SW480 (cell line): Measurements from ENCODE around the gene LRPAP1.

Experiments used
- DNase-seq: peaks from one replicate; pipeline ENCODE4 v3.0.0-alpha.2; 2016; ENCODE audit warnings: low spot score

LRPAP1 gene

GRCh38 chr4:3500111-3500510 is 32.1 kb downstream of the LRPAP1 start:
- no peak for DNase-seq

- no peak for DNase-seq
Measured at GRCh38 chr4:3499710-3500109, 32.5 kb downstream of the LRPAP1 start.

GRCh38 chr4:3498901-3499510 is 33.2 kb downstream of the LRPAP1 start:
- DNase-seq: no peak

DNA sequence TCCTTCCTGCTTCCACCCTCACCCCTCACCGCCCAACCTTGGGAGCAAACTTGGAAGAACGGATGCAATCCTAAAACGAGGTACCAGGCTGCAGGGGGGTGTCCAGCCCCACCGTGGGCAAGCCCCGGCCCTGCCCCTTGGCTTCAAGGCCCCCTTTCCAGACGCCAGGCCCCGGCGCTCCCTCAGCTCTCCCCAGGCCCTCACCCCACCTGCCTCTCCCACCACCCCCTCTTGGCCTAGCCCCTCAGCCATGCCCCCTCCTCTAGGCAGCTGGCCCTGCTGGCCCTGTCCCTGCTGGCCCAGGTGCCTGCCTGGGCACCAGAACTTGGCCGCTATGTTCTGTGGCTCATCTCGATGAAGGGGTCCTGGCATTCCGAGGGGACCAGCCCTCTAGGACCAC is 33.8 kb downstream of the LRPAP1 start:
- DNase-seq: no peak

DNA sequence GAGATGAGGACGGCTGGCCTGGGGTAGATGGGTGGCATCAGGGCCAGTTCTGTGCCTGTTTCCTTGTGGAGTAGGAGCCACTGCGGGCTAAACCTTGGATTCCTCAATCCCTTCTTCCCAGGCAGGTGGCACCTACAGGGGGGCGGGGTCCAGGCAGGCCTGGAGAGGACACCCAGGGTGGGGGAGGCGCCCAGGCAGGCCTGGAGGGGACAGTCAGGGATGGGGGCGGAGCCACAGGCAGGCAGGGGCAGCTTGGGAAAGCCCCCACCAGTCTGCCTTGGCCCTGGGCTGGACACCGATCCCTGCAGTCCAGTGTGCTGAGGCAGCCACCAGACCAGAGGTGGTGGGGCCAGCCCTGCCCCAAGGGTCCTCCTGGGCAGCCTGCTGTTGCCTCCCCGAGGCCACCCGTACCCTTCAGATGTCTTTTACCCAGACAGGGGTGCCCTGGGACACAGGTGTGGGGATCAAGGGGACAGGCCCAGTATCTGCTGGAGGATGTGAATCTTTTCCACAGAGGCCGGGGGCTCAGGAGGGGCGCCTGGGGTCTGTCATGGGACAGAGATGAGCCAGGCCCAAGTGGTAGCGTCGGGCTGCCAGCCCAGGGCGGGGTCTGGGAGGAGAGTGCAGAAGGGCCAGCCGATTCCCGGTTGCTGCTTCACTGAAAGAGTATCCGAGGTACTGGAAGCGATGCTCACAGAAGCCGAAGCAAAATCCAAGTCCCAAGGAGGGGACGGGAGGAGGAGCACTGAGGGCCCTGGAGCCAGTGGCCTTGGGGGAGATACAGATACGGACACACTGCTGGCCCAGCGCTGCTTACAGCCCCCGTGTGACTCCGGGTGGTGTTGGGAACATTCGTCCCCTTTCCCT is 34.5 kb downstream of the LRPAP1 start:
- DNase-seq: no peak

GRCh38 chr4:3497095-3497494 is 35.1 kb downstream of the LRPAP1 start:
- DNase-seq: no peak

DNA sequence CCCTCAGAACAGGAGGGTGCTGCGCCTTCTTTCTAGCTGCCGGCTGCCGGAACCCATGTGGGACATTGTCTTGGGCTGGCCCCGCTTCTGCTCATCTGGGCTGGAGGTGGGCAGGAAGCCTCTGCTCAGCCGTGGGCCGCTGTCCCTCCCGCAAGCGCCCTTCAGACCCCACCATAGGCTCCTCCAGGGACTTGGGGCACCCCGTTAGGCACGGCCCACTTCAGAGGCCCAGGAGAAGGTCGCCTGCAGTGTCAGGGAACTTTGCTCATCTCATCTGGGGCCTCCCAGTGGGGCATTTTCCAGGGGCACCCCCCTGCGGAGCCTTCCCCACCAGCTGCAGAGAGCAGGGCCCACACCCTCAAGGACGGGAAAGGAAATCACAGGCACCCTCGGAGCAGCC is 36.2 kb downstream of the LRPAP1 start:
- no peak for DNase-seq

DNA sequence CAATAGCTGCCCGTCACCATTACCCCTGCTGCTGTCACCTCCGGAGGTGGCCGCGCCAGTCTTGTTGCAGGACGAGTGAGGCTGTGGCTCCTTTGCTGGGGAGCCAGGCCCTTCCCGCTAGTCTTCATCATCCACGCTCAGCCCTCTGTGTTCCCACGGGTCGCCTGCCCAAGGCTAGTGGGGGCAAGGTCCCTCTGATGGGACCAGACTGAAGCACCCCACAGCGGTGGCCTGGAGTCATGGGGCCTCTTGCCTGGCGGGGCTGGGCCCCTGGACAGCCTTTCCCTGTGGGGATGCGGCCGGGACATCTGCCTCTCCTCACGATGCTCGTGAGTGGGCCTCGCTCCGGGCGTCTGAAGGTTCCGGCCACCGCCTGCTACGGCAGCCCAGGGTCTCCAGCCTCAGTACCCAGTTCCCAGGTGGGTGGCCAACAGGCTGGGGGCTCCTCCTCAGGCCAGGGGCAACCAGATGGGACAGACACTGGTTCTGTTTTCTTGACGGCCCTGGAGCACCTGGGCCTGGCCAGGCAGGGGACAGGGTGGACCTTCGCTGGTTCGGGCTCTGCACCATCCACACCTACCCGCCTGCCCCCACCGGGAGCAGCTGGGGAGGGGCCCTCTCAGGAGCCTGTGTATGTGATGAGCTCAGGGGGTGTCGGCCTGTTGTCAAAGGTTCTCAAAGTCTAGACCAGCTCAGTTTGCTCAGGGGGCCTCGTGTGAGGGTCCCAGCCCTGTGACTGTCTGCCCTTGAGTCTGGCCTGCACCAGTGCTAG is 36.8 kb downstream of the LRPAP1 start:
- DNase-seq: no peak

GRCh38 chr4:3494462-3494871 is 37.8 kb downstream of the LRPAP1 start:
- no peak for DNase-seq

- DNase-seq: no peak
Measured at GRCh38 chr4:3493720-3494461, 38.3 kb downstream of the LRPAP1 start.

- DNase-seq: no peak
Measured at GRCh38 chr4:3492741-3493719, 39.2 kb downstream of the LRPAP1 start.

DNA sequence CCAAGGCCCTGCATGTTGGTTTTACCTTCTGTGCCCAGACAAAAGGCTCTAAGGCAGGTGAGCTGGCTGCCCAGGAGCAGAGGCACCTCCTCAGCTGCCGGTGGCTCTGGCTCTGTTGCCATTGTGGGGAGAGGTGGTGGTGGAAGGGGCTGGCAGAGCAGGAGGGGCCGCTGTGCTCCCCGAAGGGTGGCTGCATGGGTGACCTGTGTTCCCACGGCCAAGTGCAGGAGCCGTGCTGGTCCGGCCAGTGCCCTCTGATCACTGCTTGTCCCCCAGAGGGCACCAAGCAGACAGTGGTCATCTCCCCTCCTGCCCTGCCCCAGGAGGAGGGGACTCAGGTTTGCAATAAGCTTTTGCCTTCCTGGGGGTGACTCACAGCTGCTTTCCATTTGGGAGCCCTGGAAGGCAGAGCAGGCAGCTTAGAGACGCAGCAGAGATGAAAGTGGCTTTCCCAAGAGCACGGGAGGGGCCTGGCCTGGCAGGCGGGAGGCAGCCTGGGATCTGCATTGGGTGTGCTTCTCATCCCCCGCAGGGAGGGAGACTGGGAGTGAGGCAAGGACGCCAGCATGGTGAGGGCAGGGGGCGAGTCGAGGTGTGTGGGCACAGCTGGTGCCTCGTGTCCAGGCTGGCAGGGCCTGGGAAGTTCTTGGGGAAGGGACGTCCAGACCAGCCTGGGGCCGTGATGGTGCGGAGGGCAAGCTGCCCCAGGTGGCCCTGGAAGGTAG is 40.4 kb downstream of the LRPAP1 start:
- no peak for DNase-seq

GRCh38 chr4:3489451-3489962 is 42.7 kb downstream of the LRPAP1 start:
- DNase-seq: no peak

DNA sequence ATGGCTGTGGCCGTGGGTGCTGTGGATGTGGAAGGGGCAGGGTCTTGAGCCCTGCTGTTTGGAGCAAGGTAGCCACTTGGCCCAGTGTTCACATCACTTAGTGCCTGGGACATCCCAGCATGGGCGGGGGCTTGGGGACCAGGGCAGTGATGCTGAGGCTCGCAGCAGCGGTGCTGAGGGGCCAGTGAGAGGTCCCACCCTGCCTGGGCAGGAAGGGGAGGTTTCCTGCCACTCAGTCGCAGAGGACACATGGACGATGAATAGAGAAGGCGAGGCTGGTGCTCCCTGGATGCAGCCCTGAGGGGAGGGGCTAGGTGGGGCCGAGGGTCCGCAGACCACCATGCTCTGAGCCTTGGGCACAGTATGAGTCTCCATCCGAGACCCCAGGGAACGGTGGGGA is 43.4 kb downstream of the LRPAP1 start:
- DNase-seq: no peak

GRCh38 chr4:3487861-3488260 is 44.4 kb downstream of the LRPAP1 start:
- no peak for DNase-seq

- DNase-seq: no peak
Measured at GRCh38 chr4:3486541-3487540, 45.4 kb downstream of the LRPAP1 start.

- no peak for DNase-seq
Measured at GRCh38 chr4:3485886-3486540, 46.2 kb downstream of the LRPAP1 start.
